H1 (cell line): Measurements from ENCODE around the gene SLC30A7. TPM values are rescaled to one million over a fixed set of nuclear protein-coding genes. Genes with fewer than 3 reads are reported as not detected.

Source experiments
- CTCF ChIA-PET: fragments of 300-600 bp; sonication (Branson Sonifier 250); formaldehyde crosslinking; loops from one replicate; lab custom pipeline; 2021; ENCODE audit not compliant: partially characterized antibody; lab: Charles Lee
- POLR2A ChIA-PET: fragments of 300-600 bp; sonication (Branson Sonifier 250); formaldehyde crosslinking; loops from one replicate; lab custom pipeline; 2021; ENCODE audit warnings: inconsistent platforms; ENCODE audit not compliant: partially characterized antibody; lab: Charles Lee
- DNase-seq, 2 experiments: peaks; one replicate each; pipeline versions ENCODE4 v3.0.0 to v3.0.0-alpha.2; 2010 to 2022; ENCODE audit warnings: low spot score in 2 of 2, low read depth in 1 of 2, mixed read lengths in 1 of 2
- FAIRE-seq: peaks from 2 replicates; lab custom pipeline; 2011; peaks lifted over from hg19 to GRCh38; lab: Jason Lieb, UNC
- H2AFZ ChIP-seq: 2 replicates; pipeline ENCODE4 v1.8.1; 2012; ENCODE audit warnings: low read length, inconsistent platforms
- H2AK5ac ChIP-seq: 2 replicates; pipeline ENCODE4 v1.6.1; 2013; ENCODE audit warnings: low read depth, low read length
- H2BK120ac ChIP-seq: replicated peaks from 2 replicates; pipeline ENCODE3; 2013; ENCODE audit warnings: low read depth, low read length, inconsistent platforms
- H2BK12ac ChIP-seq: 2 replicates; pipeline ENCODE4 v1.6.1; 2013; ENCODE audit warnings: low read depth, low read length
- H2BK15ac ChIP-seq: 2 replicates; pipeline ENCODE4 v1.6.1; 2013; ENCODE audit warnings: low read length
- H2BK20ac ChIP-seq: 2 replicates; pipeline ENCODE4 v1.6.1; 2013; ENCODE audit warnings: low read length
- H2BK5ac ChIP-seq: 2 replicates; pipeline ENCODE4 v1.6.1; 2013; ENCODE audit warnings: low read depth, low read length
- H3K14ac ChIP-seq: 2 replicates; pipeline ENCODE4 v1.6.1; 2013; ENCODE audit warnings: inconsistent platforms; ENCODE audit not compliant: insufficient read length
- H3K18ac ChIP-seq: 2 replicates; pipeline ENCODE4 v1.6.1; 2013; ENCODE audit warnings: low read length; ENCODE audit errors: extremely low read depth
- H3K23ac ChIP-seq: 2 replicates; pipeline ENCODE4 v1.6.1; 2013; ENCODE audit warnings: inconsistent platforms; ENCODE audit not compliant: insufficient read length
- H3K23me2 ChIP-seq: 2 replicates; pipeline ENCODE4 v1.6.1; 2013; ENCODE audit warnings: low read depth, low read length
- H3K27ac ChIP-seq: 2 replicates; pipeline ENCODE4 v1.6.1; 2011; ENCODE audit warnings: low read depth, low read length, inconsistent platforms
- H3K27me3 ChIP-seq, 4 experiments: replicated peaks in 1 of 4; 1 replicate in 1 of 4; 2 replicates in 3 of 4; pipeline versions ENCODE4 v1.6.1 to v1.8.1; 2011 to 2013; ENCODE audit warnings: low read length in 3 of 4, mild to moderate bottlenecking in 3 of 4, inconsistent platforms in 2 of 4, mixed read lengths in 2 of 4, moderate library complexity in 1 of 4; ENCODE audit not compliant: control insufficient read depth in 3 of 4, insufficient read depth in 3 of 4; ENCODE audit errors: extremely low read depth in 1 of 4
- H3K36me3 ChIP-seq, 4 experiments: 2 replicates each; pipeline versions ENCODE4 v1.6.1 to v1.8.1; 2011 to 2013; ENCODE audit warnings: mild to moderate bottlenecking in 4 of 4, low read length in 3 of 4, moderate library complexity in 2 of 4, control low read depth in 1 of 4, inconsistent platforms in 1 of 4; ENCODE audit not compliant: insufficient read depth in 4 of 4, control insufficient read depth in 2 of 4
- H3K4ac ChIP-seq: replicated peaks from 2 replicates; pipeline ENCODE3; 2013; ENCODE audit warnings: low read length, low read depth, mixed read lengths, inconsistent platforms; ENCODE audit not compliant: insufficient read length
- H3K4me1 ChIP-seq, 4 experiments: replicated peaks in 1 of 4; 1 replicate in 1 of 4; 2 replicates in 3 of 4; pipeline versions ENCODE4 v1.6.1 to v1.8.1; 2011 to 2013; ENCODE audit warnings: low read length in 3 of 4, inconsistent platforms in 2 of 4, mixed read lengths in 1 of 4; ENCODE audit not compliant: insufficient read depth in 4 of 4, control insufficient read depth in 3 of 4
- H3K4me2 ChIP-seq, 2 experiments: 2 replicates each; pipeline versions ENCODE4 v1.6.1 to v1.8.1; 2011 to 2013; ENCODE audit warnings: low read depth in 2 of 2, low read length in 2 of 2, control low read depth in 1 of 2, inconsistent platforms in 1 of 2, mild to moderate bottlenecking in 1 of 2; ENCODE audit not compliant: insufficient read depth in 1 of 2
- H3K4me3 ChIP-seq, 4 experiments: fragments of 200-600, 300-600 bp in 1 of 4; sonication (generic), shearing (Covaris generic), sonication (Bioruptor Twin) in 1 of 4; 2 replicates each; pipeline versions ENCODE4 v1.5.1 to v1.8.1; 2011 to 2016; ENCODE audit warnings: low read length in 4 of 4, low read depth in 3 of 4, control low read depth in 2 of 4, inconsistent platforms in 2 of 4, mild to moderate bottlenecking in 2 of 4, mixed read lengths in 1 of 4, moderate library complexity in 1 of 4; ENCODE audit not compliant: insufficient read depth in 2 of 4; ENCODE audit errors: extremely low read depth in 1 of 4
- H3K56ac ChIP-seq: replicated peaks from 2 replicates; pipeline ENCODE3; 2013; ENCODE audit warnings: low read depth, mild to moderate bottlenecking, mixed read lengths, low read length, inconsistent platforms; ENCODE audit not compliant: insufficient read length
- H3K79me1 ChIP-seq: 2 replicates; pipeline ENCODE4 v1.6.1; 2013; ENCODE audit warnings: low read depth, low read length, control low read depth
- H3K79me2 ChIP-seq, 2 experiments: 2 replicates each; pipeline versions ENCODE4 v1.6.1 to v1.8.1; 2012 to 2013; ENCODE audit warnings: low read length in 2 of 2, mild to moderate bottlenecking in 2 of 2, inconsistent platforms in 1 of 2; ENCODE audit not compliant: insufficient read depth in 2 of 2, control insufficient read depth in 1 of 2
- H3K9ac ChIP-seq, 4 experiments: replicated peaks in 1 of 4; 1 replicate in 1 of 4; 2 replicates in 3 of 4; pipeline versions ENCODE4 v1.6.1 to v1.8.1; 2011 to 2013; ENCODE audit warnings: low read depth in 3 of 4, low read length in 3 of 4, control low read depth in 2 of 4, mild to moderate bottlenecking in 2 of 4, moderate library complexity in 2 of 4, inconsistent platforms in 1 of 4; ENCODE audit errors: extremely low read depth in 1 of 4
- H3K9me3 ChIP-seq, 2 experiments: 2 replicates each; pipeline versions ENCODE4 v1.6.1 to v1.8.1; 2012 to 2013; ENCODE audit warnings: mild to moderate bottlenecking in 2 of 2, moderate library complexity in 2 of 2, control low read depth in 1 of 2, inconsistent platforms in 1 of 2, low read depth in 1 of 2, low read length in 1 of 2, mixed read lengths in 1 of 2; ENCODE audit not compliant: insufficient read depth in 2 of 2
- H4K20me1 ChIP-seq, 2 experiments: replicated peaks in 1 of 2; 2 replicates each; pipeline versions ENCODE3 to v1.8.1; 2011 to 2013; ENCODE audit warnings: inconsistent platforms in 2 of 2, low read length in 2 of 2, mild to moderate bottlenecking in 1 of 2; ENCODE audit not compliant: insufficient read depth in 2 of 2, control insufficient read depth in 1 of 2
- H4K5ac ChIP-seq: 2 replicates; pipeline ENCODE4 v1.6.1; 2013; ENCODE audit warnings: low read length, low read depth, mixed read lengths, inconsistent platforms; ENCODE audit not compliant: insufficient read length
- H4K8ac ChIP-seq: 2 replicates; pipeline ENCODE4 v1.8.0; 2013; ENCODE audit warnings: mild to moderate bottlenecking, moderate library complexity, low read length, inconsistent platforms; ENCODE audit not compliant: insufficient read depth; ENCODE audit errors: extremely low read depth
- H4K91ac ChIP-seq: replicated peaks from 2 replicates; pipeline ENCODE3; 2013; ENCODE audit warnings: low read length, mixed read lengths, inconsistent platforms; ENCODE audit not compliant: insufficient read length
- HDAC2 ChIP-seq, 2 experiments: fragments of 300-600 bp in 1 of 2; sonication (generic) in 1 of 2; IDR thresholded peaks; 2 replicates each; pipeline ENCODE4 v1.6.1; 2011 to 2012; ENCODE audit warnings: low read depth in 2 of 2, low read length in 2 of 2, mild to moderate bottlenecking in 2 of 2, moderate library complexity in 2 of 2, borderline replicate concordance in 1 of 2, inconsistent platforms in 1 of 2
- HDAC6 ChIP-seq: IDR thresholded peaks from one replicate; pipeline ENCODE4 v1.7.1; 2012; ENCODE audit warnings: low read depth, mild to moderate bottlenecking, inconsistent platforms, low read length, moderate library complexity
- JUN ChIP-seq: IDR thresholded peaks from 2 replicates; pipeline ENCODE4 v1.6.1; 2011; ENCODE audit warnings: low read depth, mild to moderate bottlenecking, improper control_type of control experiment, low read length
- PHF8 ChIP-seq: fragments of 200-600 bp; sonication (generic); conservative IDR thresholded peaks from 2 replicates; pipeline ENCODE4 v1.7.1; 2012; ENCODE audit warnings: low read depth, mild to moderate bottlenecking, inconsistent platforms, low read length, moderate library complexity
- RBBP5 ChIP-seq: IDR thresholded peaks from 2 replicates; pipeline ENCODE4 v1.7.1; 2012; ENCODE audit warnings: low read depth, mild to moderate bottlenecking, inconsistent platforms, low read length, moderate library complexity, borderline replicate concordance
- SIX5 ChIP-seq: IDR thresholded peaks from 2 replicates; pipeline ENCODE4 v1.6.1; 2011; ENCODE audit warnings: mild to moderate bottlenecking, low read depth, low read length
- SP4 ChIP-seq: IDR thresholded peaks from 2 replicates; pipeline ENCODE4 v1.6.1; 2012; ENCODE audit warnings: low read length, inconsistent platforms
- WGBS, 2 experiments: shearing (Covaris generic) in 1 of 2; methylation state at CpG; one replicate each; pipeline versions ENCODE4 v1.1.6 to v1.1.7; 2013 to 2015; ENCODE audit warnings: low lambda C conversion rate in 2 of 2, mixed read lengths in 2 of 2, inconsistent platforms in 1 of 2, low coverage in 1 of 2, missing lambda C conversion rate in 1 of 2; ENCODE audit not compliant: insufficient replicate concordance in 2 of 2, insufficient coverage in 1 of 2, insufficient read length in 1 of 2; ENCODE audit errors: extremely low coverage in 1 of 2, missing lambda C conversion rate in 1 of 2; 5-methylcytosine and 5-hydroxymethylcytosine counted together
- polyA plus RNA-seq, 7 experiments: library from polyadenylated mRNA; depleted of rRNA in 3 of 7; stranded (reverse) in 5 of 7; unstranded in 2 of 7; fragments of >200 nt in 5 of 7; fragments of 200-250 nt in 2 of 7; gene quantifications; 1 replicate in 5 of 7; 2 replicates in 1 of 7; 4 replicates in 1 of 7; pipeline versions ENCODE4 v1.2.1 to v1.2.3, GENCODE V29; 2011 to 2013; ENCODE audit warnings: missing spikeins in 2 of 7, mixed read lengths in 2 of 7
- total RNA-seq: library from RNA; stranded (reverse); fragmentation: NEBNext Ultra II Directional; extraction: Animal tissue kit (Norgen Biotek cat#: 25700); gene quantifications from 2 replicates; pipeline ENCODE4 v1.2.1, GENCODE V29; 2021

Gene SLC30A7
- total and polyA plus RNA-seq, 2 of the 8 experiments (the other 6 are each of a cell fraction or from before 2014, with no cell fraction given), result 5.5 to 22.1 TPM

DNA sequence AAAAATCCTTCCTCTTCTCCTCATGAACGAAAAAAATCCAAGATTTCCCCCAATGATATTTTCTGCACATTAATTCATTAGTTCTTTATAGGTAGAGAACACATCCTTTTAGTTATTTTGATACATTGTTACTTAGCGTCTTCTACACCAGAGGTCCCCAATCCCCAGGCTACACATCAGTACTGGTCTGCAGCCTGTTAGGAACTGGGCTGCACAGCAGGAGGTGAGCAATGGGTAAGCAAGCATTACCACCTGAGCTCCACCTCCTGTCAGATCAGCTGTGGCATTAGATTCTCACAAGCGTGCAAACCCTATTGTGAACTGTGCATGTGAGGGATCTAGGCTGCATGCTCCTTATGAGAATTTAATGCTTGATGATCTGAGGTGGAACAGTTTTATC lies 14.2 kb upstream of the SLC30A7 start:
- H4K20me1 ChIP-seq, result no peaks in the 10 kb centered on the region
- no peak overlapping the region for H2BK12ac ChIP-seq
- DNase-seq (no peak), FAIRE-seq (no peak)
- H3K9ac ChIP-seq, result no peak overlapping the region
- H3K23ac ChIP-seq, result no peak overlapping the region
- no peaks in the 10 kb centered on the region for H3K4me1 ChIP-seq
- no peak overlapping the region for H3K4ac ChIP-seq
- peaks cover 0 to 3% of the 10 kb centered on the region in 2 experiments; a peak in 1 of 4 replicates for H3K79me2 ChIP-seq
- no peaks in the 10 kb centered on the region for H3K23me2 ChIP-seq
- H4K8ac ChIP-seq, result no peak overlapping the region
- H3K79me1 ChIP-seq, result no peaks in the 10 kb centered on the region
- WGBS, 2 experiments, result 93% methylated on average over 3 of the region's 3 CpGs; no CpG with 5 or more reads in 1 of the 2 experiments
- H2BK15ac ChIP-seq, result no peak overlapping the region
- ChIA-PET CTCF (interaction anchor here (0.9 to 2.1 kb wide), 5 partner anchors 11 to 407 kb away, joined by 3 to 7 read pairs (median 3); no protein-coding TSS in a partner anchor), POLR2A (no interaction called here)
- no peak overlapping the region for H4K91ac ChIP-seq
- no peak overlapping the region for H3K4me3 ChIP-seq
- no peak overlapping the region for H2BK20ac ChIP-seq
- no peaks in the 10 kb centered on the region for H3K27me3 ChIP-seq
- no peak overlapping the region for H2BK5ac ChIP-seq
- H2BK120ac ChIP-seq, result no peak overlapping the region
- H2AFZ ChIP-seq, result no peak overlapping the region
- H3K27ac ChIP-seq, result no peak overlapping the region
- peaks cover 0 to 16% (median 4%) of the 10 kb centered on the region in 4 experiments; a peak in 6 of 8 replicates for H3K36me3 ChIP-seq
- H3K18ac ChIP-seq, result no peak overlapping the region
- no peak overlapping the region for H3K14ac ChIP-seq
- no peak overlapping the region for H3K4me2 ChIP-seq
- no peaks in the 10 kb centered on the region for H3K9me3 ChIP-seq
- no peak overlapping the region for H3K56ac ChIP-seq
- no peak overlapping the region for H4K5ac ChIP-seq
- no peak overlapping the region for H2AK5ac ChIP-seq
- TF ChIP-seq RBBP5 (no peak), HDAC6 (no peak), HDAC2 (IDR thresholded peaks at IDR 0.05; ENCODE audit: borderline replicate concordance in 1 of 2, low read depth in 2 of 2, low read length in 2 of 2) (no peak), PHF8 (no peak), JUN (no peak), SIX5 (no peak), SP4 (no peak)
